ENCODE results near the gene NCOA7.

The NCOA7 gene

GRCh38 chr6:125924697-125925358 is 134.1 kb downstream of the NCOA7 start:
- Histone ChIP-seq H3K36me3 (peaks cover 75% of the 10 kb centered on the region), H3K9me3 (no peaks in the 10 kb centered on the region), H3K4me1 (ENCODE audit: control insufficient read depth in 1 of 2, insufficient read depth in 1 of 2, low read depth in 1 of 2, low read length in 1 of 2) (peaks cover 13 to 17% of the 10 kb centered on the region in 2 experiments), H3K27ac (no peak overlapping the region), H3K27me3 (no peaks in the 10 kb centered on the region), H3K4me3 (ENCODE audit: low read depth in 1 of 2, low read length in 1 of 2) (no peak overlapping the region)
- no peak for TF ChIP-seq CTCF (IDR thresholded peaks at IDR 0.05)

DNA sequence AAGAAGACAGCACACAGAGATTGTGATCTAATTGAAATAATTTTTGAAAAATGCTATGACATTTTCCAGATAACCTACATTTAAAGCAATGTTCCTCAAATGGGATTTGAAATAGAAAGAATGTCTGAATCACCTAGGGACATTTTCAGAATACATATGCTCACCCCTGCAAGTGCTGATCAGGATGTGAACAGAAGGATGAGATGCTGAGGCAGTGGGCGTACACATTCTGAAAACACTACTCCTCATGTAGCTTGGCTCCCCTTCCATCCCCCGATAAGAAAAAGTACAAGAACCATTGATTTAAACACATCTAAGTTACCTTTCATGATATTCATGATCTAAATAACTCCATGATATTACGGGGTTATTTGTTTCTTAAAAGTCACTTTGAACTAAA is 136.0 kb downstream of the NCOA7 start:
- peaks cover 82% of the 10 kb centered on the region for H3K36me3 ChIP-seq
- no peak overlapping the region for H3K4me3 ChIP-seq (ENCODE audit: low read depth in 1 of 2, low read length in 1 of 2)
- H3K4me1 ChIP-seq (ENCODE audit: control insufficient read depth in 1 of 2, insufficient read depth in 1 of 2, low read depth in 1 of 2, low read length in 1 of 2) = peaks cover 13 to 17% of the 10 kb centered on the region in 2 experiments
- H3K27me3 ChIP-seq = no peaks in the 10 kb centered on the region
- H3K9me3 ChIP-seq = no peaks in the 10 kb centered on the region
- no peak overlapping the region for H3K27ac ChIP-seq
- no peak for TF ChIP-seq CTCF (IDR thresholded peaks at IDR 0.05)

GRCh38 chr6:125927761-125928160 is 137.0 kb downstream of the NCOA7 start:
- H3K4me3 ChIP-seq (ENCODE audit: low read depth in 1 of 2, low read length in 1 of 2) = no peak overlapping the region
- H3K27ac ChIP-seq = peak overlapping the region; percentile 20
- H3K36me3 ChIP-seq = peaks cover 71% of the 10 kb centered on the region
- H3K4me1 ChIP-seq (ENCODE audit: control insufficient read depth in 1 of 2, insufficient read depth in 1 of 2, low read depth in 1 of 2, low read length in 1 of 2) = peaks cover 13 to 17% of the 10 kb centered on the region in 2 experiments
- no peak for TF ChIP-seq CTCF (IDR thresholded peaks at IDR 0.05)
- H3K9me3 ChIP-seq = no peaks in the 10 kb centered on the region
- no peaks in the 10 kb centered on the region for H3K27me3 ChIP-seq

DNA sequence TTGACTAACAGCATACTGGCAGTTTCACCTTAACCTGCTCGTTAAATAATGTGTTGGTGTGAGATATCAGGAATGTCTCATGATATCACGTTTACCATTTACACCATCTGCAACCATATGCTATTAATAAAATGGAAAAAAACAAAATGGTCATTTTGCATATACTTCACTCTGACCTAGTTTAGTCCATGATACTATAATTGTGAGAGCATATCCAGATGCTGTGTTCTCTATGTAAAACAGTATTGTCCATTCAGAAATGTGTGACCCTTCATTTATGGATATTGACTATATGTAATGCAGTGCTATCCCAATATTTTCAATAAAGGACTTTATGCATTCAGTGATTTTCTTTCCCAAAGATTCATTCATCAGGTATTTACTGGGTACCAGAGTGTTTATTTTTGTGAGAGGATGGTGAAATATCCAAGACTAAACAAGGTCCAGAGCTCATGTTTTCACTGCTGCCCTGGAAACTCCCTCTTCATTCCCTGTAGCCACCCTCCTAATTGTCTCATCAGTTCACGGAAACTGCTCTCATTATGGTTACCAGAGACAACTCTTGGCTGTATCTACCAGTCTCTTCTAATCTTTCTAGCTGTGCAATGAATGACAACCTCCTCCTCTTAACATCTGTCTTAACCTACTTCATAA is 140.1 kb downstream of the NCOA7 start:
- TF ChIP-seq CTCF (IDR thresholded peaks at IDR 0.05) = no peak
- no peaks in the 10 kb centered on the region for H3K9me3 ChIP-seq
- peaks cover 42% of the 10 kb centered on the region for H3K36me3 ChIP-seq
- no peaks in the 10 kb centered on the region for H3K27me3 ChIP-seq
- H3K4me1 ChIP-seq (ENCODE audit: control insufficient read depth in 1 of 2, insufficient read depth in 1 of 2, low read depth in 1 of 2, low read length in 1 of 2) = peaks cover 3 to 4% of the 10 kb centered on the region in 2 experiments
- H3K4me3 ChIP-seq (ENCODE audit: low read depth in 1 of 2, low read length in 1 of 2) = no peak overlapping the region
- H3K27ac ChIP-seq = no peak overlapping the region

DNA sequence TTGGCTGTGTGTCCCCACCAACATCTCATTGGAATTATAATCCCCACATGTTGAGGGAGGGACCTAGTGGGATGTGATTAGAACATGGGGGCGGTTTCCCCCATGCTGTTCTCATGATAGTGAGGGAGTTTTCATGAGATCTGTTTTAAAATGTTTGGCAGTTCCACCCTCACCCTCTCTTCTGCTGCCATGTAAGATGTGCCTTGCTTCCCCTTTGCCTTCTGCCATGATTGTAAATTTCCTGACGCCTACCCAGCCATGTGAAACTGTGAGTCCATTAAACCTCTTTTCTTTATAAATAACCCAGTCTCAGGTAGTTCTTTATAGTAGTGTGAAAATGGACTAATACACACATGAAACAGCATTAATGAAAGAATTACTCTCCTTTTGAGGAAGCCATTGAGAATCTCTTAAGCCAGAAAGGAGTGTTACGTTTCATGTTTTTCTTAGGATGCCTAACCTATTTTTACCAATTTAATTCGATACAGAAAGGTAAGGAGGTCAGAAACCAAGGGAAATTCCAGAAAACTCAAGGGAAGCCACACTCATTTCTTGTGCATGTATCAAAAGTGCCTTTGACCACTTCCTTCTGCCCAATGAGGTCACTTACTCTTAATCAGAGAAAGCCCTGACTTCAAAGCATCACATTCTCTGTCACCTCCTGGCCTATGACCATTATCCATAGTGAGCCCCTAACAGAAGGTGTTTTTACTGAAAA is 141.1 kb downstream of the NCOA7 start:
- Histone ChIP-seq H3K27ac (no peak overlapping the region), H3K36me3 (peaks cover 36% of the 10 kb centered on the region), H3K9me3 (no peaks in the 10 kb centered on the region), H3K4me1 (ENCODE audit: control insufficient read depth in 1 of 2, insufficient read depth in 1 of 2, low read depth in 1 of 2, low read length in 1 of 2) (peaks cover 3 to 4% of the 10 kb centered on the region in 2 experiments), H3K4me3 (ENCODE audit: low read depth in 1 of 2, low read length in 1 of 2) (no peak overlapping the region), H3K27me3 (no peaks in the 10 kb centered on the region)
- no peak for TF ChIP-seq CTCF (IDR thresholded peaks at IDR 0.05)

Measured in neutrophil (primary cell).